ENCODE measurements around the gene OGN.

Gene OGN

DNA sequence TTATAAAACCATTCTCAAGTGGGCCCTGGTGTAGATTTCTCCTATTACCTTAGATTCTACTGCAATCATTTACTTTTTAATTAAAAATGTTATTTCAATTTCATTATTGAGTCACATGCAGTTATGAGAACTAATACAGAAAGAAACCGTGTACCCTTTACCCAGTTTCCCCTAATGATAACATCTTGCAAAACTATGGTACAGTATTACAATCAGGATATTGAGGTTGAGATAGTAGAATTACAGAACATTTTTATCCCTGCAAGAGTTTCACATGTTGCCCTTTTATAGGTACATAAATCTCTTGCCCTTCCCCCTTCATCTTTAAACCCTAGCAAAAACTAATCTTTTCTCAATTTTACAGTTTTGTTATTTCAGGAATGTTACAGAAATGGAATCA, 30.9 kb upstream of the OGN start:
- no peak overlapping the region for H3K27ac ChIP-seq (ENCODE audit: insufficient read depth in 1 of 2, low read depth in 1 of 2, low read length in 2 of 2, poor library complexity in 1 of 2, severe bottlenecking in 2 of 2)
- ChIA-PET CTCF (interaction anchor here (4.4 kb wide), 1 partner anchor 92 kb away, joined by 35 read pairs; no protein-coding TSS in a partner anchor), POLR2A (no interaction called here)
- no peak overlapping the region for H3K4me3 ChIP-seq (ENCODE audit: control insufficient read depth in 1 of 7, extremely low read depth in 1 of 7, insufficient read depth in 4 of 7, low read depth in 2 of 7, low read length in 6 of 7)
- no peaks in the 10 kb centered on the region for H3K9me3 ChIP-seq (ENCODE audit: control extremely low read depth in 1 of 5, control insufficient read depth in 4 of 5, insufficient read depth in 2 of 5, low read depth in 1 of 5, low read length in 4 of 5)
- H3K27me3 ChIP-seq (replicated peaks in 2 of 5; ENCODE audit: control insufficient read depth in 4 of 5, insufficient read depth in 5 of 5, low read length in 4 of 5) = no peaks in the 10 kb centered on the region
- DNase-seq = no peak
- no peaks in the 10 kb centered on the region for H3K4me1 ChIP-seq (ENCODE audit: control extremely low read depth in 1 of 4, control insufficient read depth in 4 of 4, insufficient read depth in 4 of 4, low read length in 3 of 4)
- H3K36me3 ChIP-seq (ENCODE audit: control insufficient read depth in 4 of 4, insufficient read depth in 4 of 4, low read length in 3 of 4) = no peaks in the 10 kb centered on the region
- no CpG with 5 or more reads among the region's 1 CpG for WGBS (ENCODE audit: insufficient coverage)

DNA sequence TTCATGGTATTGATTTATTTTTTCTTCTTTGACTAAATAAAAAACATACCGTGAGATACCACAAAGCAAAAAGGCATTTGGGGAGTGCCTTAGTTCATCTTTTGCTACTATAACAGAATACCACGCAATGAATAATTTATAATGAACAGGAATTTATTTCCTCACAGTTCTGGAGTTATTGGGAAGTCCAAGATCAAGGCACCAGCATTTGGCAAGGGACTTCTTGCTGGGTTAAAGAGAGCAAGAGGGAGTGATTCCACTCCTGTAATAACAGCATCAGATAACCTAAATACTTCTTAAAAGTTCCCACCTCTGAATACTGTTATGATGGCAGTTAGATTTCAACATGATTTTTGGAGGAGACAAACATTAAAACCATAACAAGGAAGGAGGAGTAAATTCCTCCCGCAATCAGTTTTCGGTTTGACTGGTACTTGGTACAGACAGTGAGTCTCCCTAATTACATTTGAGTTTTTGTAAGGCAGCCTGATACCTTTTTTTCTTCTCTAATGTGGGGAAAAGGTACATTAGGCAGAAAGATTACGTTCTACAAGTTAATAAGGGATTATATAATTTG, 28.7 kb upstream of the OGN start:
- no peaks in the 10 kb centered on the region for H3K27me3 ChIP-seq (replicated peaks in 2 of 5; ENCODE audit: control insufficient read depth in 4 of 5, insufficient read depth in 5 of 5, low read length in 4 of 5)
- H3K4me3 ChIP-seq (ENCODE audit: control insufficient read depth in 1 of 7, extremely low read depth in 1 of 7, insufficient read depth in 4 of 7, low read depth in 2 of 7, low read length in 6 of 7) = no peak overlapping the region
- no peaks in the 10 kb centered on the region for H3K4me1 ChIP-seq (ENCODE audit: control extremely low read depth in 1 of 4, control insufficient read depth in 4 of 4, insufficient read depth in 4 of 4, low read length in 3 of 4)
- no peaks in the 10 kb centered on the region for H3K9me3 ChIP-seq (ENCODE audit: control extremely low read depth in 1 of 5, control insufficient read depth in 4 of 5, insufficient read depth in 2 of 5, low read depth in 1 of 5, low read length in 4 of 5)
- CTCF ChIA-PET = no interaction called here
- POLR2A ChIA-PET = no interaction called here
- no peak overlapping the region for H3K27ac ChIP-seq (ENCODE audit: insufficient read depth in 1 of 2, low read depth in 1 of 2, low read length in 2 of 2, poor library complexity in 1 of 2, severe bottlenecking in 2 of 2)
- no peak for DNase-seq
- WGBS (ENCODE audit: insufficient coverage) = no CpG with 5 or more reads among the region's 5 CpGs
- no peaks in the 10 kb centered on the region for H3K36me3 ChIP-seq (ENCODE audit: control insufficient read depth in 4 of 4, insufficient read depth in 4 of 4, low read length in 3 of 4)

DNA sequence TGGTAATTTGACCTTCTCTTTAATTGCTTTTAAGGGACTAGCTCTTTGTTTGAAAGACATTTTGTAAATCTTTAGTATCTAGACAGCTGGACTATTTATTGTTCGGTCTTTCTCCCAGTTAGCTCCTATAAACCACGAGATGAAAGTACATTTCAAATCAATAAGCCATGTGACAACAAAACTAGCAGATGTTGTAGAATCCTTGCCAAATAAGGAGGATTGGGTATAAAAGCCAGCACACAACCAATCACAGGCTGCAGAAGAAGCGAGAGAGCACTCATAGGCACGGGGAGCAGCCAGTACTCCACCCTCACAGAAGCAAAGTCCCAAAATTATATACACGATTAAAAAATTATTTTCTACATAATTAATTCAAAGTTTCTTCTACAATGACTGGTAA, 28.0 kb upstream of the OGN start:
- CTCF ChIA-PET = interaction anchor here (1.2 kb wide), 1 partner anchor 88 kb away, joined by 3 read pairs; no protein-coding TSS in a partner anchor
- WGBS (ENCODE audit: insufficient coverage) = no CpG with 5 or more reads among the region's 5 CpGs
- DNase-seq = no peak

DNA sequence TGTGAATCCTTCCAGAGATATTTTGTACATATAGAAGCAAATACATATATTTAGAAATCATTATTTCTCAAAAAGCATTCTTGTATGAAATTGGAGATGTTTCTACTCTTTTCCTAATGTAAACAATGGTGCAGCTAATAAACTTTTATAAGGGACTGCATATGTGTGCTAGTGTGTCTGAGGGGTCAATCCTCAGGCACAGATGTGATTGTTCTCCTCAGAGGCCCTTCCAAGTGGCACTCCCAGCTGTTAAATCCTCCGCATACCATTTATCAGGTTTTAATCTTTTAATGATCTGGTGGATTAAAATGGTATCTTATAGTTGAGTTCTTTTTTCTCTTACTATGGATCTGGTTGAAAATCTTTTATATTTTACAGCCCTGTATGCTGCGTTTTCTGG, 25.5 kb upstream of the OGN start:
- H3K36me3 ChIP-seq (ENCODE audit: control insufficient read depth in 4 of 4, insufficient read depth in 4 of 4, low read length in 3 of 4) = no peaks in the 10 kb centered on the region
- POLR2A ChIA-PET = no interaction called here
- DNase-seq = no peak
- no peak overlapping the region for H3K4me3 ChIP-seq (ENCODE audit: control insufficient read depth in 1 of 7, extremely low read depth in 1 of 7, insufficient read depth in 4 of 7, low read depth in 2 of 7, low read length in 6 of 7)
- H3K4me1 ChIP-seq (ENCODE audit: control extremely low read depth in 1 of 4, control insufficient read depth in 4 of 4, insufficient read depth in 4 of 4, low read length in 3 of 4) = no peaks in the 10 kb centered on the region
- no peak overlapping the region for H3K27ac ChIP-seq (ENCODE audit: insufficient read depth in 1 of 2, low read depth in 1 of 2, low read length in 2 of 2, poor library complexity in 1 of 2, severe bottlenecking in 2 of 2)
- no peaks in the 10 kb centered on the region for H3K9me3 ChIP-seq (ENCODE audit: control extremely low read depth in 1 of 5, control insufficient read depth in 4 of 5, insufficient read depth in 2 of 5, low read depth in 1 of 5, low read length in 4 of 5)
- no CpG with 5 or more reads among the region's 2 CpGs for WGBS (ENCODE audit: insufficient coverage)
- no peaks in the 10 kb centered on the region for H3K27me3 ChIP-seq (replicated peaks in 2 of 5; ENCODE audit: control insufficient read depth in 4 of 5, insufficient read depth in 5 of 5, low read length in 4 of 5)
- CTCF ChIA-PET = no interaction called here

More for the DNA sequence above, 28.0 kb upstream of the OGN start:
- Histone ChIP-seq H3K27ac (ENCODE audit: insufficient read depth in 1 of 2, low read depth in 1 of 2, low read length in 2 of 2, poor library complexity in 1 of 2, severe bottlenecking in 2 of 2) (no peak overlapping the region), H3K36me3 (ENCODE audit: control insufficient read depth in 4 of 4, insufficient read depth in 4 of 4, low read length in 3 of 4) (no peaks in the 10 kb centered on the region), H3K4me1 (ENCODE audit: control extremely low read depth in 1 of 4, control insufficient read depth in 4 of 4, insufficient read depth in 4 of 4, low read length in 3 of 4) (no peaks in the 10 kb centered on the region), H3K4me3 (ENCODE audit: control insufficient read depth in 1 of 7, extremely low read depth in 1 of 7, insufficient read depth in 4 of 7, low read depth in 2 of 7, low read length in 6 of 7) (no peak overlapping the region), H3K9me3 (ENCODE audit: control extremely low read depth in 1 of 5, control insufficient read depth in 4 of 5, insufficient read depth in 2 of 5, low read depth in 1 of 5, low read length in 4 of 5) (no peaks in the 10 kb centered on the region), H3K27me3 (replicated peaks in 2 of 5; ENCODE audit: control insufficient read depth in 4 of 5, insufficient read depth in 5 of 5, low read length in 4 of 5) (no peaks in the 10 kb centered on the region)
- POLR2A ChIA-PET = no interaction called here

DNA sequence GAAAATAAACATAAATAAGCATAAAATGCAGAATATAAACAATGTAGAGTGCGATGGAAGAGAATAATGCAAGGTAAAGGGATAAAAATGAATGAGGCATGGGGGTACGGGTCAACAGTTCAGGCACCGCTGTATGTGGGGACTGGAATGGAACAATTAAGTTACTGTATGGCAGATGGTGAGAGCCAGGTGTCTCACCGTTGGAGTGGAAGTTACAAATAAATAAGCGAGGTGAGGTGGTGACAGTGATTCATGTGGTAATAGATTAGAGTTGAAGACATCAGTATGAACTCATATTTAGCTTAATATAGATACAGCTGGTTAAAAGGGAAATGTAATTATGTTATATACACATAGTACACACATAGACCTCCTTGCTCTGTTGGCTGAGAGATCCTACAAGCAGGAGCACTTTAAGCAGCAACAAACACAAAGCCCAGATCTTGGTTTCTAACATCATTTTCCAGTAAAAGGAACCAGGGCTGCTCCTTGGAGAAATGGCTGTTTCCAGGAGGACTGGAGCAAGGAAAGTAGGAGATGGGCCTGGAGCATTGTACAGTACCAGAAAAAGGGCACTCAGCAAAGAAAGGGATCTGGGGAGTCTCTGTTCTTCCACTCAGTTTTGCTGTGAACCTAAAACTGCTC, 22.2 kb upstream of the OGN start:
- Histone ChIP-seq H3K9me3 (ENCODE audit: control extremely low read depth in 1 of 5, control insufficient read depth in 4 of 5, insufficient read depth in 2 of 5, low read depth in 1 of 5, low read length in 4 of 5) (no peaks in the 10 kb centered on the region), H3K27me3 (replicated peaks in 2 of 5; ENCODE audit: control insufficient read depth in 4 of 5, insufficient read depth in 5 of 5, low read length in 4 of 5) (no peaks in the 10 kb centered on the region), H3K27ac (ENCODE audit: insufficient read depth in 1 of 2, low read depth in 1 of 2, low read length in 2 of 2, poor library complexity in 1 of 2, severe bottlenecking in 2 of 2) (no peak overlapping the region), H3K4me3 (ENCODE audit: control insufficient read depth in 1 of 7, extremely low read depth in 1 of 7, insufficient read depth in 4 of 7, low read depth in 2 of 7, low read length in 6 of 7) (no peak overlapping the region), H3K36me3 (ENCODE audit: control insufficient read depth in 4 of 4, insufficient read depth in 4 of 4, low read length in 3 of 4) (no peaks in the 10 kb centered on the region), H3K4me1 (ENCODE audit: control extremely low read depth in 1 of 4, control insufficient read depth in 4 of 4, insufficient read depth in 4 of 4, low read length in 3 of 4) (no peaks in the 10 kb centered on the region)
- DNase-seq = no peak
- 96% methylated on average over 5 of the region's 5 CpGs for WGBS (ENCODE audit: insufficient coverage)
- ChIA-PET POLR2A (no interaction called here), CTCF (interaction anchor here (2.2 kb wide), 1 partner anchor 13 kb away, joined by 9 read pairs; no protein-coding TSS in a partner anchor)

DNA sequence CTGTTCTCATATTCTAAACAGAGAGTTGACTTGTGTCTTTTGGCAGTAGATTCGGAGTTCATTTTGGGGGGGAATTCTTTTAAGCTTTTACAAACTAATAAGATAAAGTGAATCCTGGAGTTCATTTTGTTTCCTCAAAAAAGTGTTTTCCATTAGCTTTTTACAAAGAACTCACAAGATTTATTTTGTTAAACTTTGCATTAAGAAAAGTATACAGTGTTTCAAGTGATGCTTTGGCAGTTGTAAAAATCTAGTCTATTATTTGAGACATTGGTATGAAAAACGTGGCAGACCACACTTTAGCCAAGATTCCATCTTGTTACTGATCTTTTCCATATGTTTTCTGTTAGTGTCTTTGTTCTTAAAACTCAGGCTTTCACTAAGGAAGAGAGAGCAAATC, 21.1 kb upstream of the OGN start:
- CTCF ChIA-PET = interaction anchor here (0.5 to 1.0 kb wide), 2 partner anchors 19 to 67 kb away, joined by 3 read pairs; no protein-coding TSS in a partner anchor
- POLR2A ChIA-PET = no interaction called here

DNA sequence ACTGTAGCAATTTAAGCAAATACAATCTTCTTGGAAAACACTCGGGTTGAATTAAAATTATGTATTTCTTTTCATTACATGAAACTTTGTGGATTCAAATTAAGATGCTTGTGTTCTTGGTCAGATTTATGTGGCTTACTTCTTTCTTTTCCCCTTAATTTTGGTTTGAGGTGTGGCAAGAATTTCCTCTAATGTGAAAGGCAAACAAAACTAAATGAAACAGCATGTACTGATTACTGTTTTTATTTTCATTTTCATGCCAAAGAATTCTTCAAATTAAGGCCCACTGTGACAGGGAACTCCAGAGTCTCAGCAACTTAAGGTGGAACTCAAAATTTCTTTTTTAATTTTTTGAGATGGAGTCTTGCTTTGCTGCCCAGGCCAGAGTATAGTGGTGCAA, 20.0 kb upstream of the OGN start, which contains the start of gene OMD:
Gene OMD (minus strand): TSS at position 132 of the 400 bp plus-strand sequence. CDS start 6,913 bp downstream, outside the sequence.
- ChIA-PET CTCF (no interaction called here), POLR2A (no interaction called here)
- Histone ChIP-seq H3K27ac (ENCODE audit: insufficient read depth in 1 of 2, low read depth in 1 of 2, low read length in 2 of 2, poor library complexity in 1 of 2, severe bottlenecking in 2 of 2) (no peak within 1 kb of the TSS), H3K27me3 (replicated peaks in 2 of 5; ENCODE audit: control insufficient read depth in 4 of 5, insufficient read depth in 5 of 5, low read length in 4 of 5) (no peaks in the 10 kb centered on the region), H3K36me3 (ENCODE audit: control insufficient read depth in 4 of 4, insufficient read depth in 4 of 4, low read length in 3 of 4) (no peaks in the 10 kb centered on the region), H3K4me3 (ENCODE audit: control insufficient read depth in 1 of 7, extremely low read depth in 1 of 7, insufficient read depth in 4 of 7, low read depth in 2 of 7, low read length in 6 of 7) (no peak within 1 kb of the TSS), H3K4me1 (ENCODE audit: control extremely low read depth in 1 of 4, control insufficient read depth in 4 of 4, insufficient read depth in 4 of 4, low read length in 3 of 4) (no peaks in the 10 kb centered on the region), H3K9me3 (ENCODE audit: control extremely low read depth in 1 of 5, control insufficient read depth in 4 of 5, insufficient read depth in 2 of 5, low read depth in 1 of 5, low read length in 4 of 5) (no peaks in the 10 kb centered on the region)
- DNase-seq = no peak
- WGBS (ENCODE audit: insufficient coverage) = no CpG with 5 or more reads among the region's 1 CpG

More for the DNA sequence above, 21.1 kb upstream of the OGN start:
- no peaks in the 10 kb centered on the region for H3K36me3 ChIP-seq (ENCODE audit: control insufficient read depth in 4 of 4, insufficient read depth in 4 of 4, low read length in 3 of 4)
- WGBS (ENCODE audit: insufficient coverage) = 100% methylated on average over 1 of the region's 2 CpGs
- no peak for DNase-seq
- H3K27ac ChIP-seq (ENCODE audit: insufficient read depth in 1 of 2, low read depth in 1 of 2, low read length in 2 of 2, poor library complexity in 1 of 2, severe bottlenecking in 2 of 2) = no peak overlapping the region
- no peaks in the 10 kb centered on the region for H3K27me3 ChIP-seq (replicated peaks in 2 of 5; ENCODE audit: control insufficient read depth in 4 of 5, insufficient read depth in 5 of 5, low read length in 4 of 5)
- H3K9me3 ChIP-seq (ENCODE audit: control extremely low read depth in 1 of 5, control insufficient read depth in 4 of 5, insufficient read depth in 2 of 5, low read depth in 1 of 5, low read length in 4 of 5) = no peaks in the 10 kb centered on the region
- no peaks in the 10 kb centered on the region for H3K4me1 ChIP-seq (ENCODE audit: control extremely low read depth in 1 of 4, control insufficient read depth in 4 of 4, insufficient read depth in 4 of 4, low read length in 3 of 4)
- no peak overlapping the region for H3K4me3 ChIP-seq (ENCODE audit: control insufficient read depth in 1 of 7, extremely low read depth in 1 of 7, insufficient read depth in 4 of 7, low read depth in 2 of 7, low read length in 6 of 7)
